Measurements from ENCODE around the gene ERCC1. TPM values are rescaled to one million over a fixed set of nuclear protein-coding genes. Genes with fewer than 3 reads are reported as not detected.

ERCC1 gene
- total RNA-seq (2021; ENCODE audit: unreplicated experiment) (103 TPM), Bru-seq, nascent RNA (percentile 57 among the genes with signal in this experiment), BruChase-seq, experiment 1, labeled RNA remaining after a 6-hour chase (percentile 64 among the genes with signal in this experiment), BruChase-seq, experiment 2, labeled RNA remaining after a 2-hour chase (percentile 60 among the genes with signal in this experiment)
- polyA plus RNA-seq (2012) = 96.9 and 130 TPM in 2 replicates
- long read RNA-seq, transcript ERCC1-202 (10 exons, 3,828 nt) = minor isoform, 10 of 133 reads
- long read RNA-seq, transcript ERCC1-203 (9 exons, 949 nt) = minor isoform, 6 of 133 reads
- long read RNA-seq, transcript ERCC1-201 (8 exons, 1,278 nt) = major isoform, 15 of 133 reads
- long read RNA-seq, partial matches to known transcripts = 64 of 133 reads
- long read RNA-seq, other reads (novel, unspliced or antisense) = 32 of 133 reads

GRCh38 chr19:45423589-45424190 lies at the start of gene ERCC1:
ERCC1 (minus strand) TSS chr19:45423917; CDS start chr19:45423374, 543 bp downstream.
- Histone ChIP-seq H3K79me2 (ENCODE audit: insufficient read depth, low read length) (peaks cover 32% of the 10 kb centered on the region), H3K27ac (ENCODE audit: low read depth, low read length) (peak within 1 kb of the TSS; percentile 99), H3K27me3 (ENCODE audit: insufficient read depth, low read length) (no peaks in the 10 kb centered on the region), H3K4me2 (ENCODE audit: low read length) (peak within 1 kb of the TSS; percentile 100), H3K4me1 (ENCODE audit: control insufficient read depth in 1 of 2, insufficient read depth in 2 of 2, low read length in 2 of 2) (peaks cover 38 to 77% of the 10 kb centered on the region in 2 experiments), H3K9me3 (ENCODE audit: control insufficient read depth in 1 of 2, insufficient read depth in 1 of 2, low read depth in 1 of 2, low read length in 2 of 2) (no peaks in the 10 kb centered on the region), H2AFZ (ENCODE audit: low read depth, low read length, poor library complexity, severe bottlenecking) (no peak within 1 kb of the TSS), H3K9me2 (ENCODE audit: insufficient read depth) (no peaks in the 10 kb centered on the region), H4K20me1 (ENCODE audit: insufficient read depth) (no peaks in the 10 kb centered on the region), H3K4me3 (replicated peaks in 1 of 2; ENCODE audit: low read depth in 1 of 2, low read length in 2 of 2) (peak within 1 kb of the TSS; percentile 93 to 96), H3K36me3 (ENCODE audit: control insufficient read depth in 1 of 2, insufficient read depth in 2 of 2, low read length in 2 of 2) (peaks cover 2 to 14% of the 10 kb centered on the region in 2 experiments; a peak in 3 of 4 replicates), H3K9ac (ENCODE audit: low read length) (peak within 1 kb of the TSS; percentile 87)
- RAD21 ChIA-PET (ENCODE audit: low non-redundant PET in 1 of 2, low total read pairs in 2 of 2, uncharacterized antibody in 2 of 2, unreplicated experiment in 2 of 2) = no interaction called here
- intact Hi-C loops (cut with micrococcal nuclease) = loop anchor here (1.0 kb wide), 2 partner anchors 17 to 219 kb away; partner anchors contain the start of gene POLR1G
- no TSS peak for BruUV-seq (replicated peaks)
- POLR2A ChIA-PET = interaction anchor here (0.9 to 1.9 kb wide), 8 partner anchors 9 to 61 kb away, joined by 3 to 16 read pairs (median 7); partner anchors contain the start of genes FOSB and PPP1R13L
- peak; percentile 96 for DNase-seq (ENCODE audit: low read depth, low spot score)
- CTCF ChIA-PET = interaction anchor here (1.3 to 3.7 kb wide), 4 partner anchors 16 to 62 kb away, joined by 3 to 24 read pairs (median 8); no protein-coding TSS in a partner anchor
- ATAC-seq = peak; percentile 82
- no peak for TF ChIP-seq FOSL1 (IDR thresholded peaks at IDR 0.05; ENCODE audit: low read depth)
- TF ChIP-seq EZH2 (IDR thresholded peaks at IDR 0.05) = no peak
- no peak; the same call in 1 of the 2 replicates for TF ChIP-seq ELF1 (IDR thresholded peaks at IDR 0.05; ENCODE audit: borderline replicate concordance, low read depth)
- TF ChIP-seq ZBTB33 (IDR thresholded peaks at IDR 0.05; ENCODE audit: extremely low read depth, insufficient replicate concordance, low read length) = peak; percentile 43
- no peak for TF ChIP-seq SIN3A (IDR thresholded peaks at IDR 0.05; ENCODE audit: low read depth)
- no peak for TF ChIP-seq ZNF274 (IDR thresholded peaks at IDR 0.05; ENCODE audit: low read depth, low read length)
- TF ChIP-seq MAX (IDR thresholded peaks at IDR 0.05) = peak; percentile 90
- TF ChIP-seq CEBPB (IDR thresholded peaks at IDR 0.05; ENCODE audit: low read depth) = no peak
- TF ChIP-seq POLR2A (IDR thresholded peaks at IDR 0.05; ENCODE audit: borderline replicate concordance, extremely low read depth, insufficient read depth, insufficient read length) = peak; percentile 84
- no peak for TF ChIP-seq EZH2phosphoT487 (IDR thresholded peaks at IDR 0.05; ENCODE audit: borderline replicate concordance)
- peak; percentile 68 for TF ChIP-seq EGR1 (IDR thresholded peaks at IDR 0.05; ENCODE audit: low read depth)
- no peak for TF ChIP-seq JUND (IDR thresholded peaks at IDR 0.05)
- peak; percentile 73; the same call in 1 of the 2 replicates for TF ChIP-seq ZFX (IDR thresholded peaks at IDR 0.05)
- TF ChIP-seq RAD21 (IDR thresholded peaks at IDR 0.05; ENCODE audit: low read depth) = no peak
- TF ChIP-seq ATF3 (IDR thresholded peaks at IDR 0.05) = no peak
- TF ChIP-seq TCF7L2 (IDR thresholded peaks at IDR 0.05; ENCODE audit: borderline replicate concordance, extremely low read depth, insufficient read depth, insufficient read length) = peak; percentile 8
- TF ChIP-seq POLR2AphosphoS5 (IDR thresholded peaks at IDR 0.05; ENCODE audit: low read depth, low read length) = peak; percentile 66; the same call in 1 of the 2 replicates
- TF ChIP-seq REST (IDR thresholded peaks at IDR 0.05; ENCODE audit: low read depth) = no peak
- TF ChIP-seq SP1 (IDR thresholded peaks at IDR 0.05; ENCODE audit: low read depth) = peak; percentile 84
- TF ChIP-seq SRF (IDR thresholded peaks at IDR 0.05; ENCODE audit: low read depth) = no peak
- no peak for TF ChIP-seq CBX3 (IDR thresholded peaks at IDR 0.05; ENCODE audit: low read depth)
